ENCODE measurements around the gene HSPB1. TPM values are rescaled to one million over a fixed set of nuclear protein-coding genes. Genes with fewer than 3 reads are reported as not detected.
A peak's percentile ranks its signal among the peaks of the same experiment; 100 is the strongest.
"Not testable (repeated sequence)": the region's sequence is repeated elsewhere in the genome, so short reads cannot be mapped to it uniquely, and the experiment has no call there.

The HSPB1 gene
- total RNA-seq, 1 donor from 2014 or later: 609 TPM

DNA sequence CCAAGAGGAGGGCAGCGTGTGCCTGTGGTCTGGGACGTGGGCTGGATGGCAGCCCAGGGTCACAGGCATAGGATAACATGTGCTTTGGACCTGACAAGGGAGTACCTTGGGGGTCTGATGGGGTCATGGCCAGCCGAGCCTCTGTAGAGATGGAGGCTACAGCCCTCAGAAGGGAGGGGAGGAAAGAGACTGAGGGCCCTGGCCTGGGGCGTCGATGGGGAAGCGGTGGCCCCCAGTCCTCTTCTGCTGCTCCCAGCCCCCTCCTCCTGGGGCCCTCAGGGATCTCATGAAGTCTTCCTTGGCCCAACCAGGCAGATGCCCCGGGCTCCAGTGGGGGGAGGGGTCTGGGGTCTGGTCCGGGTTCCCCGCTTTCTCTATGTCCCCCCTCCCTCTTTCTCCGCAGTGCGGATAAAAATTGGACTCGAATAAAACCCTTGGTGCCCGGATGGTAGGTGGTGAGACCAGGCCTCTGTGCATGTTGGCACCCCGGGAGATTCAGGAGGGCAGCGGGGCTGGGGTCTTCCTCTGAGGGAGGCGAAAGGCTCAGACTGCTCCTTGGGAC, 15.6 kb upstream of the HSPB1 start:
- no peaks in the 10 kb centered on the region for H3K36me3 ChIP-seq
- H3K4me1 ChIP-seq: peaks cover 11% of the 10 kb centered on the region
- no peak overlapping the region for H3K4me3 ChIP-seq
- no peak for TF ChIP-seq CTCF (IDR thresholded peaks at IDR 0.05)
- H3K9me3 ChIP-seq: no peaks in the 10 kb centered on the region
- no peak overlapping the region for H3K27ac ChIP-seq
- peaks cover 22% of the 10 kb centered on the region for H3K27me3 ChIP-seq (ENCODE audit: low read depth)
- DNase-seq (no peak), ATAC-seq (no peak)
- intact Hi-C loops (cut with DNase I): no loop called here

- DNase-seq; H3K27me3 ChIP-seq (ENCODE audit: low read depth); H3K4me3 ChIP-seq; intact Hi-C loops (cut with DNase I); H3K9me3 ChIP-seq; H3K36me3 ChIP-seq; ATAC-seq: not testable (repeated sequence)
- peak overlapping the region; percentile 91 for H3K27ac ChIP-seq
- peaks cover 51% of the 10 kb centered on the region for H3K4me1 ChIP-seq
These were observed 11.6 kb upstream of the HSPB1 start for GRCh38 chr7:76290847-76291350.

DNA sequence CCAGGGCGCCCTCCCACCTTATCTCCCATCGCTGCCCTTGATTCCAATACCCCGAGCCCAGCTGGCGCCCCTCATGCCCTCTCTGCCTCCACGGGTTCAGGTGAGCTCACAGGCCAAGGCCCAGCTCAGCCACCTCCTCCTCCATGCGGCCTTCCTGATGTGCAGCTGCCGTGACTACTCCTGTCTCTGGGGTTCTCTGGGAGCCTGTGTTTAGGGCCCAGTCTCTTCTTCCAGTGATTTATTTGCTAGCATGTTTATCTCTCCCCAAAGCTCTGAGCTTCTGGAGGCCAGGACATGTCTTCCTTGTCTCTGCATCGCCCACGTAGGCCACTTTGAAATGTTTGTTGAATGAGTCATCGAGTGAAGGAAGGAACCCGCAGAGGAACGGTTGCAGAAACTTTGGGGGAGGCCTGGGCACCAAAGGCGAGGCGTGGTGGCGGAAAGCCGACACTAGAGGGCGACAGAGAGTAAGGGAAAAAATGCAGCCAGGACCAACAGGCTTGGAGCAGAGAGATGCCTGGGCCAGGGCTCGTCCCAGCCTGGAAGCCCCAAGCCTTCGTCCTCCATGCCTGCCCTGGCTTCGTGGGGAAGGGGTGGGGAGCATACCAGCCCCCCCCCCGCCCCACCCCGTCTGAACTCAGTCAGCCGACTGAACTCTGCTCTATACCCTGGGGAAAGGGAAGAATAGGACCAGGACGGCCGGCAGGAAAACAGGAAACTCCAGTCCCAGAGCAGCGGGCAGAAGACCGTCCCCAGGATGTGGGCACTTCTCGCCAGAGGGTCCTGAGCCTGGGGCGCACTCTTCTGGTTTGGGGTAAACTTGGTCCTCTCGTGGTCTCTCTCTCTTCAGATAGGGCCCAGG, 10.9 kb upstream of the HSPB1 start:
- intact Hi-C loops (cut with DNase I): no loop called here
- Histone ChIP-seq H3K4me3 (peak overlapping the region; percentile 50), H3K4me1 (peaks cover 58% of the 10 kb centered on the region)

DNA sequence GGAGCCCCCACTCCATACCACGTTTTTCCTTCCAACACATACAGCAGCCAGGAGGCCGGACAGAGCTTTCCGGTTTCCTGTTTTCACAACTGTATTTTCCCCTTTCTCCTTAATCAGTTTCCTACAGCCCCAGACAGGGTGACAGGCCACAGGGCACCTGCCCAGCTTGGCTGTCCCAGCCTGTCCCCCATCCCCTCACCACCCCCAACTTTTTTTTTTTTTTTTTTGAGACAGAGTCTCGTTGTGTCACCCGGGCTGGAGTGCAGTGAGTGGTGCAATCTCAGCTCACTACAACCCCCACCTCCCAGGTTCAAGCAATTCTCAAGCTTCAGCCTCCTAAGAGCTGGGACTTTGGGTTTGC, 10.3 kb upstream of the HSPB1 start:
- Histone ChIP-seq H3K9me3 (no peaks in the 10 kb centered on the region), H3K27ac (peak overlapping the region; percentile 91), H3K4me1 (peaks cover 64% of the 10 kb centered on the region), H3K36me3 (no peaks in the 10 kb centered on the region), H3K4me3 (peak overlapping the region; percentile 50), H3K27me3 (ENCODE audit: low read depth) (no peaks in the 10 kb centered on the region)
- TF ChIP-seq CTCF (IDR thresholded peaks at IDR 0.05): no peak
- ATAC-seq (peak; percentile 22 to 33), DNase-seq (no peak)
- intact Hi-C loops (cut with DNase I): no loop called here

More for the DNA sequence above, 10.9 kb upstream of the HSPB1 start:
- Histone ChIP-seq H3K36me3 (no peaks in the 10 kb centered on the region), H3K9me3 (no peaks in the 10 kb centered on the region), H3K27ac (peak overlapping the region; percentile 91), H3K27me3 (ENCODE audit: low read depth) (no peaks in the 10 kb centered on the region)
- DNase-seq (peak; percentile 91), ATAC-seq (peak; percentile 91 to 93)
- peak; percentile 98 for TF ChIP-seq CTCF (IDR thresholded peaks at IDR 0.05)

- intact Hi-C loops (cut with DNase I); H3K36me3 ChIP-seq; H3K4me3 ChIP-seq; H3K9me3 ChIP-seq; ATAC-seq; DNase-seq; H3K27me3 ChIP-seq (ENCODE audit: low read depth): not testable (repeated sequence)
- Histone ChIP-seq H3K4me1 (peaks cover 64% of the 10 kb centered on the region), H3K27ac (peak overlapping the region; percentile 91)
These were observed 9.6 kb upstream of the HSPB1 start for GRCh38 chr7:76292911-76293310.

DNA sequence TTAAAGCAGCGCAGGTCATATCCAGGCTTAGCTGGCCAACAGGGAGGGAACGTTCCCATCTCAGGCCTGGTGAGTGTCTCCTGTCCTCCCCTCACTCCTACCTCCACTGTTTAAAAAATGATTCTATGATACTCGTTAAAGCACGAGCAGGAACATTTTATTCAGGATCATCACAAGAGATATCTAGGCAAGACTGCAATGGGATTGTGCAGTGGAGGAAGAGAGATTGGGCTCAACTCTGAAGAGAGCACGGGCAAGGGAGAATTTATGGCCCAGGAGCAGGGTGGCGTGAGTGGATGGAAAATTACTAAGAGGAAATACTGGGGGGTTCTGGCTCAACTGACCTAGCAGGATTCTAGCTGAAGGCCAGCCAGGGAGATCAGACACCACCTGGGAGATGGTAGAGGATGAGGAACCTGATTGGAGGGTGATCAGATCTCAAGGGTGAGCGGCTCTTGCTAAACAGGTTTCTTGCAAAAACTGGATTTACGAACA, 9.0 kb upstream of the HSPB1 start:
- Histone ChIP-seq H3K27me3 (ENCODE audit: low read depth) (no peaks in the 10 kb centered on the region), H3K4me1 (peaks cover 64% of the 10 kb centered on the region), H3K36me3 (no peaks in the 10 kb centered on the region), H3K4me3 (no peak overlapping the region), H3K27ac (peak overlapping the region; percentile 91), H3K9me3 (no peaks in the 10 kb centered on the region)
- TF ChIP-seq CTCF (IDR thresholded peaks at IDR 0.05): no peak
- DNase-seq (no peak), ATAC-seq (no peak)
- intact Hi-C loops (cut with DNase I): no loop called here
